Peyer's patch (tissue), 4 donors: ENCODE results near the gene ILDR2. TPM values are rescaled to one million over a fixed set of nuclear protein-coding genes. Genes with fewer than 3 reads are reported as not detected.

Source experiments
- DNase-seq, 3 donors: peaks; one replicate each; pipeline ENCODE4 v3.0.0-alpha.2; 2017 to 2019
- H3K27ac ChIP-seq, 4 donors: fragments of 200-600 bp; sonication (generic); one replicate each; pipeline ENCODE4 v1.5.1; 2016 to 2019
- H3K27me3 ChIP-seq, 2 donors: fragments of 200-600 bp; sonication (generic); one replicate each; pipeline ENCODE4 v1.5.1; 2019
- H3K36me3 ChIP-seq, 3 donors: fragments of 200-600 bp; sonication (generic); one replicate each; pipeline ENCODE4 v1.5.1; 2016 to 2019
- H3K4me1 ChIP-seq, 4 donors: fragments of 200-600 bp; sonication (generic); one replicate each; pipeline ENCODE4 v1.5.1; 2016 to 2019
- H3K4me3 ChIP-seq, 4 donors: fragments of 200-600 bp; sonication (generic); 1 replicate in 3 of 4; 2 replicates in 1 of 4; pipeline ENCODE4 v1.5.1; 2016 to 2019; ENCODE audit warnings: mild to moderate bottlenecking in 1 of 4
- H3K9me3 ChIP-seq, 4 donors: fragments of 200-600 bp; sonication (generic); one replicate each; pipeline ENCODE4 v1.5.1; 2016 to 2019; ENCODE audit warnings: mild to moderate bottlenecking in 1 of 4
- CTCF ChIP-seq, 6 experiments: fragments of 450-650 bp in 4 of 6; fragments of 200-600 bp in 2 of 6; sonication (generic) in 1 of 6; IDR thresholded peaks; one replicate each; pipeline ENCODE4 v1.5.1; 2017 to 2019; ENCODE audit warnings: antibody characterized with exemption in 6 of 6, mild to moderate bottlenecking in 3 of 6, moderate library complexity in 1 of 6
- POLR2A ChIP-seq, 2 donors: fragments of 450-650 bp; IDR thresholded peaks; one replicate each; pipeline ENCODE4 v1.5.1; 2017; ENCODE audit warnings: antibody characterized with exemption in 2 of 2, mild to moderate bottlenecking in 2 of 2, moderate library complexity in 2 of 2
- total RNA-seq, 4 donors: library from RNA; depleted of rRNA; stranded (reverse); fragments of >200 nt; gene quantifications; one replicate each; pipeline ENCODE4 v1.1.0, GENCODE V29; 2016

Gene ILDR2
- total RNA-seq, 4 donors from 2014 or later, result 0.67 to 2.1 (median 1.6) TPM

GRCh38 chr1:166977951-166978350 lies 2.6 kb upstream of the ILDR2 start:
- H3K4me3 ChIP-seq, result no peak overlapping the region
- peaks cover 0 to 6% (median 0%) of the 10 kb centered on the region in 4 donors for H3K4me1 ChIP-seq
- TF ChIP-seq POLR2A (IDR thresholded peaks at IDR 0.05) (no peak), CTCF (IDR thresholded peaks at IDR 0.05) (no peak)
- DNase-seq, result no peak
- no peaks in the 10 kb centered on the region for H3K9me3 ChIP-seq
- H3K27ac ChIP-seq, result no peak overlapping the region
- H3K36me3 ChIP-seq, result no peaks in the 10 kb centered on the region
- no peaks in the 10 kb centered on the region for H3K27me3 ChIP-seq

GRCh38 chr1:166974647-166975345 lies 544 bp downstream of the ILDR2 start:
- TF ChIP-seq POLR2A (IDR thresholded peaks at IDR 0.05), result no peak
- no peaks in the 10 kb centered on the region for H3K9me3 ChIP-seq
- DNase-seq, result no peak
- no peaks in the 10 kb centered on the region for H3K27me3 ChIP-seq
- no peaks in the 10 kb centered on the region for H3K36me3 ChIP-seq
- peak overlapping the region; percentile 22 to 86 (median 60) for H3K4me3 ChIP-seq
- H3K27ac ChIP-seq, result no peak overlapping the region
- peaks cover 0 to 6% (median 0%) of the 10 kb centered on the region in 4 donors for H3K4me1 ChIP-seq

- Histone ChIP-seq H3K36me3 (no peaks in the 10 kb centered on the region), H3K9me3 (no peaks in the 10 kb centered on the region), H3K27ac (no peak overlapping the region), H3K4me1 (peaks cover 0 to 6% (median 0%) of the 10 kb centered on the region in 4 donors), H3K27me3 (no peaks in the 10 kb centered on the region), H3K4me3 (no peak overlapping the region)
- no peak for TF ChIP-seq POLR2A (IDR thresholded peaks at IDR 0.05)
- no peak for TF ChIP-seq CTCF (IDR thresholded peaks at IDR 0.05)
- DNase-seq, result no peak
These were observed 2.5 kb downstream of the ILDR2 start for GRCh38 chr1:166972826-166973225.

GRCh38 chr1:166972193-166972592 lies 3.1 kb downstream of the ILDR2 start:
- H3K27ac ChIP-seq, result no peak overlapping the region
- no peaks in the 10 kb centered on the region for H3K9me3 ChIP-seq
- no peaks in the 10 kb centered on the region for H3K36me3 ChIP-seq
- H3K27me3 ChIP-seq, result no peaks in the 10 kb centered on the region
- H3K4me1 ChIP-seq, result peaks cover 0 to 6% (median 0%) of the 10 kb centered on the region in 4 donors
- TF ChIP-seq CTCF (IDR thresholded peaks at IDR 0.05), result no peak
- TF ChIP-seq POLR2A (IDR thresholded peaks at IDR 0.05), result no peak
- H3K4me3 ChIP-seq, result no peak overlapping the region
- DNase-seq, result no peak

- Histone ChIP-seq H3K4me3 (no peak overlapping the region), H3K27ac (no peak overlapping the region), H3K4me1 (peaks cover 0 to 6% (median 0%) of the 10 kb centered on the region in 4 donors), H3K36me3 (no peaks in the 10 kb centered on the region), H3K27me3 (no peaks in the 10 kb centered on the region), H3K9me3 (no peaks in the 10 kb centered on the region)
- TF ChIP-seq CTCF (IDR thresholded peaks at IDR 0.05) (no peak), POLR2A (IDR thresholded peaks at IDR 0.05) (no peak)
- DNase-seq, result no peak
These were observed 4.1 kb downstream of the ILDR2 start for GRCh38 chr1:166971252-166971651.

- no peak for DNase-seq
- Histone ChIP-seq H3K4me1 (no peaks in the 10 kb centered on the region), H3K4me3 (no peak overlapping the region), H3K27me3 (no peaks in the 10 kb centered on the region), H3K27ac (no peak overlapping the region), H3K36me3 (no peaks in the 10 kb centered on the region), H3K9me3 (no peaks in the 10 kb centered on the region)
- TF ChIP-seq CTCF (IDR thresholded peaks at IDR 0.05) (no peak), POLR2A (IDR thresholded peaks at IDR 0.05) (no peak)
These were observed 6.2 kb downstream of the ILDR2 start for GRCh38 chr1:166969074-166969677.
